HepG2 (cell line): ENCODE measurements around the gene SKI. TPM values are rescaled to one million over a fixed set of nuclear protein-coding genes. Genes with fewer than 3 reads are reported as not detected.

Experiments used
- MAFG ChIP-seq: sonication (generic); formaldehyde crosslinking; IDR thresholded peaks from 2 replicates; pipeline ENCODE4 v1.5.1; 2020; ENCODE audit warnings: mild to moderate bottlenecking, missing genetic modification reagents
- MTA3 ChIP-seq: sonication (generic); formaldehyde crosslinking; IDR thresholded peaks from 2 replicates; pipeline ENCODE4 v1.4.0; 2020; ENCODE audit warnings: missing genetic modification reagents
- MXD1 ChIP-seq: sonication (generic); formaldehyde crosslinking; IDR thresholded peaks from 2 replicates; pipeline ENCODE4 v1.4.0; 2020; ENCODE audit warnings: mild to moderate bottlenecking, missing genetic modification reagents
- MYC ChIP-seq: sonication (generic); formaldehyde crosslinking; IDR thresholded peaks from 2 replicates; pipeline ENCODE4 v1.9.0; 2021; ENCODE audit warnings: missing genetic modification reagents, borderline replicate concordance
- SATB2 ChIP-seq: sonication (generic); formaldehyde crosslinking; IDR thresholded peaks from 2 replicates; pipeline ENCODE4 v1.5.0; 2020; ENCODE audit warnings: missing genetic modification reagents
- SRF ChIP-seq: IDR thresholded peaks from 2 replicates; pipeline ENCODE4 v1.6.1; 2011; ENCODE audit warnings: mild to moderate bottlenecking, low read depth, low read length, moderate library complexity
- TCF7L2 ChIP-seq: IDR thresholded peaks from 2 replicates; pipeline ENCODE4 v1.6.1; 2011; ENCODE audit warnings: mild to moderate bottlenecking, low read depth, low read length, moderate library complexity
- TEAD2 ChIP-seq: sonication (generic); formaldehyde crosslinking; IDR thresholded peaks from 2 replicates; pipeline ENCODE4 v1.9.0; 2021; ENCODE audit warnings: missing genetic modification reagents
- THAP9 ChIP-seq: sonication (generic); formaldehyde crosslinking; IDR thresholded peaks from 2 replicates; pipeline ENCODE4; 2020; ENCODE audit warnings: missing genetic modification reagents, mild to moderate bottlenecking, borderline replicate concordance
- WIZ ChIP-seq: sonication (generic); formaldehyde crosslinking; IDR thresholded peaks from 2 replicates; pipeline ENCODE4 v1.5.1; 2020; ENCODE audit warnings: mild to moderate bottlenecking, missing genetic modification reagents
- ZBTB39 ChIP-seq: sonication (generic); formaldehyde crosslinking; IDR thresholded peaks from 2 replicates; pipeline ENCODE4 v1.5.0; 2020; ENCODE audit warnings: missing genetic modification reagents
- ZBTB49 ChIP-seq: sonication (generic); formaldehyde crosslinking; IDR thresholded peaks from 2 replicates; pipeline ENCODE4 v1.4.0; 2020; ENCODE audit warnings: missing genetic modification reagents, borderline replicate concordance
- ZBTB7A ChIP-seq: sonication (generic); formaldehyde crosslinking; IDR thresholded peaks from 2 replicates; pipeline ENCODE4 v1.8.0; 2022; ENCODE audit warnings: mild to moderate bottlenecking, missing genetic modification reagents
- ZFP91 ChIP-seq: sonication (generic); formaldehyde crosslinking; IDR thresholded peaks from 2 replicates; pipeline ENCODE4 v1.9.0; 2022; ENCODE audit warnings: missing genetic modification reagents, mild to moderate bottlenecking, borderline replicate concordance
- ZNF20 ChIP-seq: sonication (generic); formaldehyde crosslinking; IDR thresholded peaks from 2 replicates; pipeline ENCODE4 v1.4.0; 2020; ENCODE audit warnings: mild to moderate bottlenecking, moderate library complexity, missing genetic modification reagents
- ZNF224 ChIP-seq: sonication (generic); formaldehyde crosslinking; IDR thresholded peaks from 2 replicates; pipeline ENCODE4 v1.5.0; 2020; ENCODE audit warnings: mild to moderate bottlenecking, missing genetic modification reagents
- ZNF3 ChIP-seq: IDR thresholded peaks from 2 replicates; pipeline ENCODE4 v1.7.0; 2017; ENCODE audit warnings: inconsistent platforms
- ZNF367 ChIP-seq: sonication (generic); formaldehyde crosslinking; IDR thresholded peaks from 2 replicates; pipeline ENCODE4 v1.4.0; 2020; ENCODE audit warnings: missing genetic modification reagents, borderline replicate concordance
- ZNF605 ChIP-seq: sonication (generic); formaldehyde crosslinking; IDR thresholded peaks from 2 replicates; pipeline ENCODE4 v1.8.0; 2022; ENCODE audit warnings: mild to moderate bottlenecking, missing genetic modification reagents
- polyA plus RNA-seq, 8 experiments: library from polyadenylated mRNA; depleted of rRNA in 3 of 8; stranded (reverse) in 7 of 8; unstranded in 1 of 8; fragments of >200 nt; fragmentation: Illumina TruSeq in 4 of 8; extraction: Trizol in 4 of 8; gene quantifications; 2 replicates each; pipeline versions ENCODE4 v1.2.1 to v1.2.3, GENCODE V29; 2011 to 2016; ENCODE audit warnings: low read depth in 4 of 8, missing spikeins in 1 of 8, mixed read lengths in 1 of 8; ENCODE audit not compliant: insufficient read depth in 1 of 8
- total RNA-seq, 5 experiments: library from RNA; depleted of rRNA; stranded (reverse); fragments of >200 nt; fragmentation: Illumina TruSeq; extraction: Trizol; gene quantifications; 2 replicates each; pipeline ENCODE4 v1.2.3, GENCODE V29; 2016; ENCODE audit warnings: low read depth in 1 of 5

SKI gene
- total and polyA plus RNA-seq, 2 of the 13 experiments (the other 11 are each of a cell fraction or from before 2014, with no cell fraction given): 4.7 to 6.9 TPM

- 0 out of 2 replicates have a peak, but pooled peaks have one; percentile 12 for TF ChIP-seq WIZ
- TF ChIP-seq ZBTB39 (CRISPR knock-in tag): no peak
- no peak for TF ChIP-seq TEAD2
- TF ChIP-seq ZNF20 (CRISPR knock-in tag): no peak
- TF ChIP-seq MXD1 (CRISPR knock-in tag): no peak
- no peak for TF ChIP-seq ZNF3
- TF ChIP-seq ZNF605 (CRISPR knock-in tag): no peak
- TF ChIP-seq ZFP91 (CRISPR knock-in tag): peak; percentile 81; the same call in 1 of the 2 replicates
- TF ChIP-seq SRF: no peak
- TF ChIP-seq TCF7L2: no peak
- TF ChIP-seq MYC: peak; percentile 19; the same call in 1 of the 2 replicates
- TF ChIP-seq THAP9 (CRISPR knock-in tag): peak; percentile 41; the same call in 1 of the 2 replicates
- TF ChIP-seq ZNF224 (CRISPR knock-in tag): 0 out of 2 replicates have a peak, but pooled peaks have one; percentile 36
- TF ChIP-seq ZNF367 (CRISPR knock-in tag): no peak
- no peak for TF ChIP-seq SATB2 (CRISPR knock-in tag)
- TF ChIP-seq ZBTB49: no peak
- TF ChIP-seq ZBTB7A (CRISPR knock-in tag): no peak
- TF ChIP-seq MAFG: no peak
- TF ChIP-seq MTA3 (CRISPR knock-in tag): no peak
Measured at GRCh38 chr1:2226525-2227345, 1.4 kb upstream of the SKI start (continued).
